KOPT-K1 (cell line): ENCODE results near the gene CCDC178.

ENCODE experiments used
- H3K27ac ChIP-seq: fragments of 200-600 bp; sonication (generic); 2 replicates; pipeline ENCODE4 v1.5.1; 2016; ENCODE audit warnings: antibody characterized with exemption, mild to moderate bottlenecking, low read depth, low read length; ENCODE audit not compliant: poor library complexity, severe bottlenecking
- H3K36me3 ChIP-seq: fragments of 200-600 bp; sonication (generic); 2 replicates; pipeline ENCODE4 v1.5.1; 2017; ENCODE audit warnings: antibody characterized with exemption, mild to moderate bottlenecking, low read length, moderate library complexity; ENCODE audit not compliant: insufficient read depth
- H3K9me3 ChIP-seq: fragments of 200-600 bp; sonication (generic); 2 replicates; pipeline ENCODE4 v1.5.1; 2017; ENCODE audit warnings: antibody characterized with exemption, low read length, mild to moderate bottlenecking; ENCODE audit not compliant: insufficient read depth, poor library complexity, severe bottlenecking

The CCDC178 gene, protein sequence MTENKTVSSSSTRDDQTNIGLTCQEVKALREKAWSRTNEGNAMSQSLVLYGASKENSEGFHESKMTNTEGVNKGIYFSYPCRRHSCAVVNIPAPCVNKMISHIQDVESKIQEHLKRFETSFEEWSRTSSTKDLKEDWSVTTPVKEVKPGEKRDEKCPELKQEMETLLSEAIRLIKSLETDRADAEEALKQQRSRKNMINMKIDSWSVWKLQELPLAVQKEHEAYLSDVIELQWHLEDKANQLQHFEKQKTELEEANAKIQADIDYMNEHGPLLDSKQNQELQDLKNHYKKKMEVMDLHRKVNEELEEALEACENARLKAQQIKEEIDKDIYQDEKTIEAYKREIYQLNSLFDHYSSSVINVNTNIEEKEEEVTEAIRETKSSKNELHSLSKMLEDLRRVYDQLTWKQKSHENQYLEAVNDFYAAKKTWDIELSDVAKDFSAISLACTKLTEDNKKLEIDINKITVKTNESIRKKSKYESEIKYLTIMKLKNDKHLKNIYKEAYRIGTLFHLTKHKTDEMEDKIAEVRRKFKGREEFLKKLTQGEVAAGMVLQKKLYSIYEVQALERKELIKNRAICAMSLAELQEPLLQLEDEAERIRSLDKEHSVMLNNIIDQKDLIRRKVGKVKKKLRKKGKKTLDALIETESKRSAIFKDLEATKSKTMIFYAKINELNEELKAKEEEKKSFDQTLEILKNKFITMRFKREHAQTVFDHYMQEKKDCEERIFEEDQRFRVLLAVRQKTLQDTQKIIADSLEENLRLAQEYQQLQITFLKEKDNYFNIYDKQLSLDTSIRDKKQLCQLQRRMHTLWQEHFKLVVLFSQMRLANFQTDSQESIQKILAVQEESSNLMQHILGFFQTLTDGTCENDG

GRCh38 chr18:33440060-33441043, at the start of gene CCDC178:
Gene CCDC178, minus strand, starts transcription at chr18:33440721. Its CDS starts 28,633 bp downstream, at chr18:33412088.
- Histone ChIP-seq H3K9me3 (no peaks in the 10 kb centered on the region), H3K36me3 (no peaks in the 10 kb centered on the region), H3K27ac (no peak within 1 kb of the TSS)

DNA sequence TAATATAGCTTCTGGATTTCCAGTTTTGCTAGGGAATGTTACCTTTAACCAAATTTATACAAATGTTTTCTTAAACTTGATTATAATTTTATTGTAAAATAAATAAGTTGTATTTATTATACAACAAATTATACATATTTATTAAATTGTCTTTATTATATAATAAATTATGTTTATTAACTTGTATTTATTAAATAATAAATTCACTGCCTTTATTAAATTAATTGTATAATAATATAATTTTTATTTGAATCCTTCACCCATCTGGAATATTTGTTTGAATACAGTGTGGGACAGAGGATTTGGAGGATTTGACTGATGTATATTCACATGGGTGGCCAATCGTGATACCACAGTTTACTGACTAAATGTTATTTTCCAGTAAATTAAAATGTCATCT, 43.4 kb upstream of the CCDC178 start:
- Histone ChIP-seq H3K9me3 (no peaks in the 10 kb centered on the region), H3K27ac (no peak overlapping the region), H3K36me3 (no peaks in the 10 kb centered on the region)

DNA sequence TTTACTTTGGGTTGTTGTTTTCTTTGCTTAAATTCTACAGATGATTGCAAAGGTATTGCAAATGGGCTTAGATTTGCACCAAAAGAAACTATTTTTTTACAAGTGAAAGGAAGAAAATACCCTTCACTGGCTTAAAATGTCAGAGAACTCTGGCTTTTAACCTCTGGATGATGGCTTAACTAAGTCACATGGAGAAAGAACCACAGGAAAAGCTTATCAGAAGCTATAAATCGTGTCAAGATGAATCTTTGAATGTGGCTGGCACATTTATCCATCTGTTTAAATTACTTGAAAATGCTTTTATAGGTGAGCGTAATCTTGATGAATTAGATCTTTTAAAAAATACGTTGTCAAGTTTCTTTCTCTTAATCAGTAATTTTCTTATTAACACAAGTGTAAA, 32.0 kb upstream of the CCDC178 start:
- H3K9me3 ChIP-seq, result no peaks in the 10 kb centered on the region
- H3K36me3 ChIP-seq, result no peaks in the 10 kb centered on the region
- no peak overlapping the region for H3K27ac ChIP-seq

- no peak overlapping the region for H3K27ac ChIP-seq
- H3K36me3 ChIP-seq, result no peaks in the 10 kb centered on the region
- H3K9me3 ChIP-seq, result no peaks in the 10 kb centered on the region
Measured at GRCh38 chr18:33470216-33470615, 29.7 kb upstream of the CCDC178 start.

GRCh38 chr18:33469699-33470098, 29.2 kb upstream of the CCDC178 start:
- Histone ChIP-seq H3K9me3 (no peaks in the 10 kb centered on the region), H3K27ac (no peak overlapping the region)

GRCh38 chr18:33467531-33467930, 27.0 kb upstream of the CCDC178 start:
- H3K9me3 ChIP-seq, result no peaks in the 10 kb centered on the region
- no peak overlapping the region for H3K27ac ChIP-seq
- H3K36me3 ChIP-seq, result no peaks in the 10 kb centered on the region

More at GRCh38 chr18:33469699-33470098, 29.2 kb upstream of the CCDC178 start:
- H3K36me3 ChIP-seq, result no peaks in the 10 kb centered on the region

- Histone ChIP-seq H3K36me3 (no peaks in the 10 kb centered on the region), H3K9me3 (no peaks in the 10 kb centered on the region), H3K27ac (no peak overlapping the region)
Measured at GRCh38 chr18:33466822-33467221, 26.3 kb upstream of the CCDC178 start.

DNA sequence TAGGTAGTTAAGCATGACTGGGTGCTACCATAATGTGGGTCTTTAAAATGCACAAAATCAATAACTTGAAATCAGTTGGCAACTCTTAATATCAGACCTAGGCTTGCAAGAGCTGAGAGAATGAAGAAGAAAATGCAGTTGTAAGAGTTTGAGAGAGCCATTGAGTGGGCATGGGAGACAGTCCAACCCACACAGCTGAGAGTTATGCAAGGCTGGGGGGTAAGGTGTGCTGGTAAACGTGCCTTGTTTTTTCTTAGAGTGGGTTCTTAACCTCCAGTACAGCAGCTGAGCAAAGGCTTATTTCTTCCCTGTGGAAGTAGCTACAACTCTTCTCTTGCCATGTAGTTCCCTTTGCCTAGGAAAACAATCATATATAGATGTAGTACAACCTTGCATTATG, 20.2 kb upstream of the CCDC178 start:
- no peaks in the 10 kb centered on the region for H3K9me3 ChIP-seq
- H3K36me3 ChIP-seq, result no peaks in the 10 kb centered on the region
- H3K27ac ChIP-seq, result no peak overlapping the region

GRCh38 chr18:33459612-33460011, 19.1 kb upstream of the CCDC178 start:
- no peaks in the 10 kb centered on the region for H3K36me3 ChIP-seq
- no peak overlapping the region for H3K27ac ChIP-seq
- H3K9me3 ChIP-seq, result no peaks in the 10 kb centered on the region

DNA sequence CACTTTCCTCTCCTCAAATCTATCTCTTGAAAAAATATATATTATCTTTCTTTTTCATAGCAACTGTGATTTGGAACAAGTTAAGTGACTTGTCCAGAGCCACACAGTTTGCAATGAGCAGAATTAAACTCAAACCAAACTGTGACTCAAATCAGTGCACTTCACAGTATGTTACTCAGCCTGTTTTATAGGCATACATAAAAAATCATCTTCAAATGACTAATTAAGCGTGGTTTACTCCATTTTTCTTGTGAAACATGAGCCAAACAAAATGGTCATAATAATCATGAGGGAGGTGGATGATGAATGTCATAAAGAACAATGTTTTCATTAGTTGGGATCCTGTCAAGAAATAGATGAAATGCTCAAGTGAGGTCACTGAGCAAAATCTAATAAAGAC, 6.1 kb upstream of the CCDC178 start:
- Histone ChIP-seq H3K27ac (no peak overlapping the region), H3K9me3 (no peaks in the 10 kb centered on the region), H3K36me3 (no peaks in the 10 kb centered on the region)

DNA sequence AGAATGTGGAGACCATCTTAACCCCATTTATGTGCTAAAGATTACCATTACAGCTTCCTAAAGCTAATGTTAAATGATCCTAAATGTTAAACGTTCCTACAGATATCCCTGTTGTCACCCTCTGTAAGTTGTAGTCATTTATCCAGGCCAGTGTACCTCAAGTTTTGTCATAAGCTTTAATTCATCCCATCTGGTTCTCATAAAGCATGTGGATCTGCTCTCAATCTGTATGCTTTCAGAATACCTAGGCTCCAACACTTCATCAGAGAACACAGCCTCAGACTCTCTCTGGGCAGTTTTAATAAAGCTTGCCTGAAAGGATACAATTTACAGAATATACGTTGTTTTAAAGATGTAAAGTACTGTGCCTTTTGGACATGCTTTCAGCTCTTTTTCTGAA, 4.2 kb upstream of the CCDC178 start:
- no peak overlapping the region for H3K27ac ChIP-seq
- H3K9me3 ChIP-seq, result no peaks in the 10 kb centered on the region
- no peaks in the 10 kb centered on the region for H3K36me3 ChIP-seq

DNA sequence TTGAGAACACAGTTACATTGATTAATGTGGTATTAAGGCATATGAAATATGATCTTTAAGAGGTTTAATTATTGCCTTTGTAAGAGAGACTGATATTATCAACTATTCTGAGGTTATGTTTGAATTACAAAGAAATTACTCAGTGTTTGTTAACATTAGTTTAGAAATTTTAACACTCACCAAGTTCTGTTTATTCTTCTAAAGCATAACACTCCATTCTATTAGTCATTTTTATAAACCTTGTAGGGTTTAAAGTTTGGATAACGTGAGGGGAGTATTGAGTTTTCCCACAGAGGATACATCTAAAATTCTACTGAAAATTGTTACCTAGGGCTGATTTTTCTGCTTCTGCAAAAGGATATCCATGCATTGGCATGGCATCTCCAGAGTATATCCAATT, 7.7 kb downstream of the CCDC178 start:
- Histone ChIP-seq H3K9me3 (no peaks in the 10 kb centered on the region), H3K36me3 (no peaks in the 10 kb centered on the region), H3K27ac (no peak overlapping the region)

- Histone ChIP-seq H3K36me3 (no peaks in the 10 kb centered on the region), H3K9me3 (no peaks in the 10 kb centered on the region), H3K27ac (no peak overlapping the region)
Measured at GRCh38 chr18:33427549-33427948, 13.0 kb downstream of the CCDC178 start.

DNA sequence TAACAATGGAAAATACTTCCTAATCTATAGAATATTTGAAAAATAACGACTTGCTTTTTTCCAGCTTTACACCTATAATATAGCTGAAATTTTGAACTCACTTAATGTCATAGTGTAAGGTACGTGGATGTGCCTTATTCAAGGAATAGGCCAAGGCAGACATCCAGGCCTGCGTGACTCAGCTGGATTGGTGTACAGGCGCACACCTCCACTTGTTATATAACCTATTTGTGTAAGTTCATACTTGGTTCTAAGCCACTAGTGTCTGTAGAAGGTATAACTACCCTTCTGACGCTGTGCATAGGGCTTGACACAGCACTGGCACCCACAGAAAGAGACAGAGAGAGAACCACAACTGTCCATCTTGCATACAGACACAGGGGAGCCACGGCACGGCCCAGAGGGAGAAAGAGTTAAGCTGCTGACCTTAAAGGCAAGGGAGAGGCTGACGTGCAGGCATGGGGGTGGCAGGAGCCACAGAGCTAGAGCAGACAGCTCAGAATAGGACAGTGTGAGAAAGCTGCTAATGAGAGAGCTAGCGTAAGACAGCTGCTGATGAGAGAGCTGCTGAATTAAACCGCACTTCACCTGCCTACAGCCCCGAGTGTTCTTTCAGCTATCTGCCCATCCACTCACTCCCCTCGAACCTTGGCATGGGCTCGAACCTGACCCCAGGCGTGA, 16.1 kb downstream of the CCDC178 start:
- no peaks in the 10 kb centered on the region for H3K9me3 ChIP-seq
- H3K36me3 ChIP-seq, result no peaks in the 10 kb centered on the region
- H3K27ac ChIP-seq, result no peak overlapping the region
